ENCODE data around the gene SUSD1. TPM values are rescaled to one million over a fixed set of nuclear protein-coding genes. Genes with fewer than 3 reads are reported as not detected.

Gene SUSD1
- polyA plus RNA-seq, 1 donor from 2014 or later = 2.0 TPM

DNA sequence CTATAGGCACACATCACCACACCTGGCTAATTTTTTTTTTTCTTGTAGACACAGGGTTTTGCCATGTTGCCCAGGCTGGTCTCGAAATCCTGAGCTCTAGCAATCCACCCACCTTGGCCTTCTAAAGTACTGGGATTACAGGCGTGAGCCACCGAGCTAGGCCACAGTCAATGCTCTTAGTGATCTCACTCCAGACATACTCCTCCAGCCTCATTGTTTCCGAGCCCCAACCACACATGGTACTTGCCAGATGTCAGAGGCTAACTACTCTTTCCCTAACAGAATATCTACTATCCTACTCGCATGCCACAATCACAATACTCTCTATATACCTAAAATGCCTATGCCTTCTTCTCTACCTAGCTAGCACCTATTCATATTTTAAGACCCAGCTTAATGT, 17.1 kb downstream of the SUSD1 start:
- H3K9me3 ChIP-seq (ENCODE audit: low read length) = no peaks in the 10 kb centered on the region
- no peak overlapping the region for H2AFZ ChIP-seq (ENCODE audit: low read depth, low read length)
- H4K20me1 ChIP-seq (ENCODE audit: insufficient read depth) = no peaks in the 10 kb centered on the region
- H3K9me2 ChIP-seq (ENCODE audit: insufficient read depth, low read length) = no peaks in the 10 kb centered on the region
- H3K27me3 ChIP-seq (ENCODE audit: insufficient read depth, low read depth, low read length) = no peaks in the 10 kb centered on the region
- no peaks in the 10 kb centered on the region for H3F3A ChIP-seq (ENCODE audit: insufficient read depth, low read length, poor library complexity, severe bottlenecking)
- no peak overlapping the region for H3K27ac ChIP-seq (ENCODE audit: low read length)
- H3K4me2 ChIP-seq (ENCODE audit: low read length) = no peak overlapping the region
- no peaks in the 10 kb centered on the region for H3K36me3 ChIP-seq (ENCODE audit: insufficient read depth, low read length)
- no peak for TF ChIP-seq POLR2AphosphoS5 (IDR thresholded peaks at IDR 0.05)
- no peak for TF ChIP-seq MXI1 (conservative IDR thresholded peaks at IDR 0.05; ENCODE audit: poor library complexity, severe bottlenecking)
- no peak for TF ChIP-seq TAF1 (IDR thresholded peaks at IDR 0.05; ENCODE audit: low read depth)
- no peak for TF ChIP-seq REST (IDR thresholded peaks at IDR 0.05; ENCODE audit: borderline replicate concordance)
- TF ChIP-seq, protein P1, sequence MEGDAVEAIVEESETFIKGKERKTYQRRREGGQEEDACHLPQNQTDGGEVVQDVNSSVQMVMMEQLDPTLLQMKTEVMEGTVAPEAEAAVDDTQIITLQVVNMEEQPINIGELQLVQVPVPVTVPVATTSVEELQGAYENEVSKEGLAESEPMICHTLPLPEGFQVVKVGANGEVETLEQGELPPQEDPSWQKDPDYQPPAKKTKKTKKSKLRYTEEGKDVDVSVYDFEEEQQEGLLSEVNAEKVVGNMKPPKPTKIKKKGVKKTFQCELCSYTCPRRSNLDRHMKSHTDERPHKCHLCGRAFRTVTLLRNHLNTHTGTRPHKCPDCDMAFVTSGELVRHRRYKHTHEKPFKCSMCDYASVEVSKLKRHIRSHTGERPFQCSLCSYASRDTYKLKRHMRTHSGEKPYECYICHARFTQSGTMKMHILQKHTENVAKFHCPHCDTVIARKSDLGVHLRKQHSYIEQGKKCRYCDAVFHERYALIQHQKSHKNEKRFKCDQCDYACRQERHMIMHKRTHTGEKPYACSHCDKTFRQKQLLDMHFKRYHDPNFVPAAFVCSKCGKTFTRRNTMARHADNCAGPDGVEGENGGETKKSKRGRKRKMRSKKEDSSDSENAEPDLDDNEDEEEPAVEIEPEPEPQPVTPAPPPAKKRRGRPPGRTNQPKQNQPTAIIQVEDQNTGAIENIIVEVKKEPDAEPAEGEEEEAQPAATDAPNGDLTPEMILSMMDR (IDR thresholded peaks at IDR 0.05; ENCODE audit: poor library complexity, severe bottlenecking) = no peak
- TF ChIP-seq EZH2 (IDR thresholded peaks at IDR 0.05; ENCODE audit: borderline replicate concordance, insufficient read depth, low read length, poor library complexity, severe bottlenecking) = no peak
- TF ChIP-seq SMC3 (conservative IDR thresholded peaks at IDR 0.05; ENCODE audit: poor library complexity) = no peak
- H3K4me3 ChIP-seq (ENCODE audit: low read length) = no peak overlapping the region
- no peak overlapping the region for H3K9ac ChIP-seq (ENCODE audit: low read length)
- H3K79me2 ChIP-seq (replicated peaks; ENCODE audit: insufficient read depth, low read length) = no peaks in the 10 kb centered on the region

- TF ChIP-seq MXI1 (conservative IDR thresholded peaks at IDR 0.05; ENCODE audit: poor library complexity, severe bottlenecking) = no peak
- no peak for TF ChIP-seq SMC3 (conservative IDR thresholded peaks at IDR 0.05; ENCODE audit: poor library complexity)
- Histone ChIP-seq H3K27ac (ENCODE audit: low read length) (no peak overlapping the region), H3K9me3 (ENCODE audit: low read length) (no peaks in the 10 kb centered on the region), H3K27me3 (ENCODE audit: insufficient read depth, low read depth, low read length) (no peaks in the 10 kb centered on the region), H3K79me2 (replicated peaks; ENCODE audit: insufficient read depth, low read length) (no peaks in the 10 kb centered on the region), H3K4me2 (ENCODE audit: low read length) (no peak overlapping the region), H3K9ac (ENCODE audit: low read length) (no peak overlapping the region), H3K9me2 (ENCODE audit: insufficient read depth, low read length) (no peaks in the 10 kb centered on the region), H2AFZ (ENCODE audit: low read depth, low read length) (no peak overlapping the region), H3K36me3 (ENCODE audit: insufficient read depth, low read length) (no peaks in the 10 kb centered on the region), H3F3A (ENCODE audit: insufficient read depth, low read length, poor library complexity, severe bottlenecking) (no peaks in the 10 kb centered on the region), H3K4me3 (ENCODE audit: low read length) (no peak overlapping the region), H4K20me1 (ENCODE audit: insufficient read depth) (no peaks in the 10 kb centered on the region)
Observed at GRCh38 chr9:112157087-112157486, 18.0 kb downstream of the SUSD1 start.

GRCh38 chr9:112149211-112149610, 25.9 kb downstream of the SUSD1 start:
- Histone ChIP-seq H3K27me3 (ENCODE audit: insufficient read depth, low read depth, low read length) (no peaks in the 10 kb centered on the region), H3K36me3 (ENCODE audit: insufficient read depth, low read length) (no peaks in the 10 kb centered on the region), H2AFZ (ENCODE audit: low read depth, low read length) (no peak overlapping the region), H3K9ac (ENCODE audit: low read length) (no peak overlapping the region), H3K4me3 (ENCODE audit: low read length) (no peak overlapping the region), H3K27ac (ENCODE audit: low read length) (no peak overlapping the region), H3K4me2 (ENCODE audit: low read length) (no peak overlapping the region), H3K9me3 (ENCODE audit: low read length) (no peaks in the 10 kb centered on the region), H3K79me2 (replicated peaks; ENCODE audit: insufficient read depth, low read length) (no peaks in the 10 kb centered on the region), H3F3A (ENCODE audit: insufficient read depth, low read length, poor library complexity, severe bottlenecking) (no peaks in the 10 kb centered on the region), H3K9me2 (ENCODE audit: insufficient read depth, low read length) (no peaks in the 10 kb centered on the region), H4K20me1 (ENCODE audit: insufficient read depth) (no peaks in the 10 kb centered on the region)
- no peak for TF ChIP-seq TAF1 (IDR thresholded peaks at IDR 0.05; ENCODE audit: low read depth)
- no peak for TF ChIP-seq RAD21 (conservative IDR thresholded peaks at IDR 0.05)
- TF ChIP-seq REST (IDR thresholded peaks at IDR 0.05; ENCODE audit: borderline replicate concordance) = no peak
- no peak for TF ChIP-seq EP300 (conservative IDR thresholded peaks at IDR 0.05; ENCODE audit: poor library complexity, severe bottlenecking)
- TF ChIP-seq, protein P1 (IDR thresholded peaks at IDR 0.05; ENCODE audit: poor library complexity, severe bottlenecking) = no peak
- no peak for TF ChIP-seq EZH2 (IDR thresholded peaks at IDR 0.05; ENCODE audit: borderline replicate concordance, insufficient read depth, low read length, poor library complexity, severe bottlenecking)
- TF ChIP-seq MXI1 (conservative IDR thresholded peaks at IDR 0.05; ENCODE audit: poor library complexity, severe bottlenecking) = no peak

All from neural cell (in vitro differentiated cells).